Measurements from ENCODE around the gene DLG1. TPM values are rescaled to one million over a fixed set of nuclear protein-coding genes. Genes with fewer than 3 reads are reported as not detected.

DLG1 gene
- total and polyA plus RNA-seq, 7 experiments from 2014 or later, result 27.9 to 96.5 (median 85.9) TPM

Small RNA genes within 50 kb of the gene (microRNA-seq; reads per million reads assigned to microRNA genes)
- gene MIR4797 (ENCODE audit: borderline microRNAs expressed), result not detected

Data from naive thymus-derived CD4-positive, alpha-beta T cell (primary cell).